Sigmoid colon (tissue), 4 donors: ENCODE measurements around the gene TFAP2D.

Experiments
- POLR2AphosphoS5 ChIP-seq, 4 donors: sonication (generic); formaldehyde crosslinking; IDR thresholded peaks; one replicate each; pipeline ENCODE4 v1.6.1; 2017; ENCODE audit warnings: antibody characterized with exemption in 4 of 4
- TF ChIP-seq, protein P1 (sequence below), 4 experiments: fragments of 450-650 bp in 3 of 4; fragments of 200-600 bp in 1 of 4; IDR thresholded peaks; one replicate each; pipeline ENCODE4 v1.5.1; 2016 to 2019; ENCODE audit warnings: antibody characterized with exemption in 4 of 4, mild to moderate bottlenecking in 3 of 4, moderate library complexity in 2 of 4

DNA sequence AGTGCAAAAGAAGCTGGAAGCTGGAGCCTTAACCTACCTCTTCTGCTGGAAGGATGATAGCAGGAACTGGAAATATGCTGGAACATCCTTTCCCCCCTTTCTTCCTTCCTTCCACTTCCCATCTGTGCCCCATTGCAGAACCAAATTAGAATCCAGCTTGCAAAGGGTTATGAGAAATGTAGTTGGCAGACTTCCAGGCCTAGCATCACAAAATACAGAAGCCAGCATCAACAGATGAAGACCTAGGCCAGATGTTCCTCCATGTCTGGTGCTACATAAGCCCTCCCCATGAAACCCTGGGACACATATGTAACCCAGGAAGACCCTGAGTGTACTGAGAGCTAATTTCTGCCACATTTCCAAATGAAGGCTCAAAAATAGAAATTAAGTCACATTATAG lies 65.4 kb downstream of the TFAP2D start:
- TF ChIP-seq, protein P1, sequence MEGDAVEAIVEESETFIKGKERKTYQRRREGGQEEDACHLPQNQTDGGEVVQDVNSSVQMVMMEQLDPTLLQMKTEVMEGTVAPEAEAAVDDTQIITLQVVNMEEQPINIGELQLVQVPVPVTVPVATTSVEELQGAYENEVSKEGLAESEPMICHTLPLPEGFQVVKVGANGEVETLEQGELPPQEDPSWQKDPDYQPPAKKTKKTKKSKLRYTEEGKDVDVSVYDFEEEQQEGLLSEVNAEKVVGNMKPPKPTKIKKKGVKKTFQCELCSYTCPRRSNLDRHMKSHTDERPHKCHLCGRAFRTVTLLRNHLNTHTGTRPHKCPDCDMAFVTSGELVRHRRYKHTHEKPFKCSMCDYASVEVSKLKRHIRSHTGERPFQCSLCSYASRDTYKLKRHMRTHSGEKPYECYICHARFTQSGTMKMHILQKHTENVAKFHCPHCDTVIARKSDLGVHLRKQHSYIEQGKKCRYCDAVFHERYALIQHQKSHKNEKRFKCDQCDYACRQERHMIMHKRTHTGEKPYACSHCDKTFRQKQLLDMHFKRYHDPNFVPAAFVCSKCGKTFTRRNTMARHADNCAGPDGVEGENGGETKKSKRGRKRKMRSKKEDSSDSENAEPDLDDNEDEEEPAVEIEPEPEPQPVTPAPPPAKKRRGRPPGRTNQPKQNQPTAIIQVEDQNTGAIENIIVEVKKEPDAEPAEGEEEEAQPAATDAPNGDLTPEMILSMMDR (IDR thresholded peaks at IDR 0.05), result no peak
- no peak for TF ChIP-seq POLR2AphosphoS5 (IDR thresholded peaks at IDR 0.05)
